ENCODE results near the gene DACH1.

- TF ChIP-seq ZNF658 (tag by site-specific recombination; IDR thresholded peaks at IDR 0.05) (no peak), ZNF248 (tag by site-specific recombination; IDR thresholded peaks at IDR 0.05) (no peak), CTCF (tag by site-specific recombination; IDR thresholded peaks at IDR 0.05) (no peak), ZNF362 (tag by site-specific recombination; IDR thresholded peaks at IDR 0.05) (no peak), ZFHX2 (tag by site-specific recombination; conservative IDR thresholded peaks at IDR 0.05) (no peak), ZNF610 (tag by site-specific recombination; IDR thresholded peaks at IDR 0.05; ENCODE audit: borderline replicate concordance) (no peak), ZBTB1 (tag by site-specific recombination; IDR thresholded peaks at IDR 0.05) (no peak), ZNF19 (tag by site-specific recombination; IDR thresholded peaks at IDR 0.05; ENCODE audit: low read depth) (no peak), MYNN (tag by site-specific recombination; IDR thresholded peaks at IDR 0.05; ENCODE audit: borderline replicate concordance) (no peak), YY1 (tag by site-specific recombination; IDR thresholded peaks at IDR 0.05) (no peak), ZNF133 (tag by site-specific recombination; IDR thresholded peaks at IDR 0.05) (no peak), PBX3 (CRISPR knock-in tag; IDR thresholded peaks at IDR 0.05) (no peak)
These were observed 264.7 kb downstream of the DACH1 start for GRCh38 chr13:71602344-71602743.
